SK-N-SH treated with all-trans-retinoic acid at 6 μM for 48 hours (cell line): ENCODE measurements around the gene DDHD1.

Experiments used
- ATAC-seq: fragments of 200-7000 bp; cut with Tn5 transposase; 3 replicates; pipeline ENCODE4 v1.9.1; 2020; ENCODE audit warnings: mild to moderate bottlenecking, moderate library complexity
- ARNTL ChIP-seq: fragments of 450-650 bp; formaldehyde crosslinking; IDR thresholded peaks from 2 replicates; pipeline ENCODE4 v1.5.0; 2020; ENCODE audit warnings: low read depth, mild to moderate bottlenecking, moderate library complexity, borderline replicate concordance
- BACH2 ChIP-seq: fragments of 250-450 bp; sonication (Bioruptor Pico); IDR thresholded peaks from 2 replicates; pipeline ENCODE4 v1.9.0; 2021; ENCODE audit warnings: mild to moderate bottlenecking, borderline replicate concordance
- CSDC2 ChIP-seq: fragments of 250-450 bp; sonication (Bioruptor Pico); IDR thresholded peaks from 2 replicates; pipeline ENCODE4 v1.5.0; 2020; ENCODE audit warnings: mild to moderate bottlenecking, moderate library complexity
- ESRRG ChIP-seq: fragments of 250-450 bp; sonication (Bioruptor Pico); IDR thresholded peaks from 2 replicates; pipeline ENCODE4 v1.6.1; 2021; ENCODE audit warnings: mild to moderate bottlenecking
- GLIS3 ChIP-seq: fragments of 250-450 bp; sonication (Bioruptor Pico); IDR thresholded peaks from 2 replicates; pipeline ENCODE4 v1.5.0; 2020; ENCODE audit warnings: mild to moderate bottlenecking, moderate library complexity
- ISL1 ChIP-seq: fragments of 250-450 bp; sonication (Bioruptor Pico); IDR thresholded peaks from 2 replicates; pipeline ENCODE4 v2.1.2; 2022; ENCODE audit warnings: mild to moderate bottlenecking, moderate library complexity
- OSR1 ChIP-seq: fragments of 250-450 bp; sonication (Bioruptor Pico); IDR thresholded peaks from 2 replicates; pipeline ENCODE4 v1.8.0; 2022; ENCODE audit warnings: moderate library complexity, mild to moderate bottlenecking, inconsistent platforms
- PPARA ChIP-seq: fragments of 250-450 bp; sonication (Bioruptor Pico); IDR thresholded peaks from 2 replicates; pipeline ENCODE4 v1.5.0; 2020; ENCODE audit warnings: mild to moderate bottlenecking, borderline replicate concordance
- RARB ChIP-seq: fragments of 250-450 bp; sonication (Bioruptor Pico); IDR thresholded peaks from 2 replicates; pipeline ENCODE4 v1.8.0; 2021; ENCODE audit warnings: mild to moderate bottlenecking, moderate library complexity
- SNAI2 ChIP-seq: fragments of 250-450 bp; sonication (Bioruptor Pico); IDR thresholded peaks from 2 replicates; pipeline ENCODE4 v1.5.0; 2020; ENCODE audit warnings: mild to moderate bottlenecking, moderate library complexity
- TCF4 ChIP-seq: fragments of 250-450 bp; sonication (Bioruptor Pico); IDR thresholded peaks from 2 replicates; pipeline ENCODE4 v1.8.0; 2021; ENCODE audit warnings: mild to moderate bottlenecking, moderate library complexity, borderline replicate concordance
- ZC3H10 ChIP-seq: fragments of 250-450 bp; sonication (Bioruptor Pico); IDR thresholded peaks from 2 replicates; pipeline ENCODE4 v1.5.1; 2021; ENCODE audit warnings: mild to moderate bottlenecking, moderate library complexity
- ZFP3 ChIP-seq: fragments of 250-450 bp; sonication (Bioruptor Pico); IDR thresholded peaks from 2 replicates; pipeline ENCODE4 v1.5.0; 2020; ENCODE audit warnings: mild to moderate bottlenecking, moderate library complexity
- ZNF565 ChIP-seq: fragments of 450-650 bp; formaldehyde crosslinking; conservative IDR thresholded peaks from 2 replicates; pipeline ENCODE4 v1.5.0; 2020; ENCODE audit warnings: low read depth, mild to moderate bottlenecking, moderate library complexity
- ZNF70 ChIP-seq: fragments of 450-650 bp; formaldehyde crosslinking; IDR thresholded peaks from 2 replicates; pipeline ENCODE4 v1.5.0; 2020; ENCODE audit warnings: mild to moderate bottlenecking, moderate library complexity
- ZNF8 ChIP-seq: fragments of 450-650 bp; formaldehyde crosslinking; IDR thresholded peaks from 2 replicates; pipeline ENCODE4 v1.5.0; 2020; ENCODE audit warnings: mild to moderate bottlenecking, moderate library complexity
- TF ChIP-seq, protein P1 (sequence below): fragments of 250-450 bp; sonication (Bioruptor Pico); IDR thresholded peaks from 2 replicates; pipeline ENCODE4 v1.5.1; 2020; ENCODE audit warnings: low read depth, mild to moderate bottlenecking, moderate library complexity
- TF ChIP-seq, protein P2 (sequence below): fragments of 250-450 bp; sonication (Bioruptor Pico); IDR thresholded peaks from 2 replicates; pipeline ENCODE4 v1.8.0; 2021; ENCODE audit warnings: low read depth, mild to moderate bottlenecking, moderate library complexity, borderline replicate concordance
- TF ChIP-seq, protein P3 (sequence below): fragments of 250-450 bp; sonication (Bioruptor Pico); IDR thresholded peaks from 2 replicates; pipeline ENCODE4 v1.5.0; 2020; ENCODE audit warnings: mild to moderate bottlenecking, moderate library complexity
- TF ChIP-seq, protein P4 (sequence below): fragments of 250-450 bp; sonication (Bioruptor Pico); IDR thresholded peaks from 2 replicates; pipeline ENCODE4 v1.5.1; 2021; ENCODE audit warnings: mild to moderate bottlenecking, moderate library complexity
- TF ChIP-seq, protein P5 (sequence below): fragments of 250-450 bp; sonication (Bioruptor Pico); IDR thresholded peaks from 2 replicates; pipeline ENCODE4 v1.8.0; 2020; ENCODE audit warnings: mild to moderate bottlenecking, moderate library complexity, borderline replicate concordance

DDHD1 gene

DNA sequence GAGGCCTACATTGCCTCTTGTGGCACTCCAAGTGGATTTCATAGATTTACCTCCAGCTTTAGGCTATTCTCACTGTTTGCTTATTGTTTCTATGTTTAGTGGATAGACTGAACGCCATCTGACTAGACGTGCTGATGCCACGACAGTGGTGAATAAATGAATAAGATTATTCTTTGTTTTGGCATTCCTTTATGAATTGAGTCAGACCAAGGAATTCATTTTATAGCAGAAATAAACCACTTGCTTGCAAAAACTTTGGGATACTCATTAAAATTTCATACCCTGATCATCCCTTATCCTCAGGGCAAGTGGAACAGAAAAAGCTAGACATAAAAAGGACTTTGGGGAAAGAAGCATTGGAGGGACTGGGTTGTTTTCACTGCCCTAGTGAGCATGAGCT, 130.5 kb downstream of the DDHD1 start (continued):
- TF ChIP-seq, protein P1, sequence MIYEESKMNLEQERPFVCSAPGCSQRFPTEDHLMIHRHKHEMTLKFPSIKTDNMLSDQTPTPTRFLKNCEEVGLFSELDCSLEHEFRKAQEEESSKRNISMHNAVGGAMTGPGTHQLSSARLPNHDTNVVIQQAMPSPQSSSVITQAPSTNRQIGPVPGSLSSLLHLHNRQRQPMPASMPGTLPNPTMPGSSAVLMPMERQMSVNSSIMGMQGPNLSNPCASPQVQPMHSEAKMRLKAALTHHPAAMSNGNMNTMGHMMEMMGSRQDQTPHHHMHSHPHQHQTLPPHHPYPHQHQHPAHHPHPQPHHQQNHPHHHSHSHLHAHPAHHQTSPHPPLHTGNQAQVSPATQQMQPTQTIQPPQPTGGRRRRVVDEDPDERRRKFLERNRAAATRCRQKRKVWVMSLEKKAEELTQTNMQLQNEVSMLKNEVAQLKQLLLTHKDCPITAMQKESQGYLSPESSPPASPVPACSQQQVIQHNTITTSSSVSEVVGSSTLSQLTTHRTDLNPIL = no peak
- no peak for TF ChIP-seq ZC3H10 (CRISPR knock-in tag)
- TF ChIP-seq, protein P2, sequence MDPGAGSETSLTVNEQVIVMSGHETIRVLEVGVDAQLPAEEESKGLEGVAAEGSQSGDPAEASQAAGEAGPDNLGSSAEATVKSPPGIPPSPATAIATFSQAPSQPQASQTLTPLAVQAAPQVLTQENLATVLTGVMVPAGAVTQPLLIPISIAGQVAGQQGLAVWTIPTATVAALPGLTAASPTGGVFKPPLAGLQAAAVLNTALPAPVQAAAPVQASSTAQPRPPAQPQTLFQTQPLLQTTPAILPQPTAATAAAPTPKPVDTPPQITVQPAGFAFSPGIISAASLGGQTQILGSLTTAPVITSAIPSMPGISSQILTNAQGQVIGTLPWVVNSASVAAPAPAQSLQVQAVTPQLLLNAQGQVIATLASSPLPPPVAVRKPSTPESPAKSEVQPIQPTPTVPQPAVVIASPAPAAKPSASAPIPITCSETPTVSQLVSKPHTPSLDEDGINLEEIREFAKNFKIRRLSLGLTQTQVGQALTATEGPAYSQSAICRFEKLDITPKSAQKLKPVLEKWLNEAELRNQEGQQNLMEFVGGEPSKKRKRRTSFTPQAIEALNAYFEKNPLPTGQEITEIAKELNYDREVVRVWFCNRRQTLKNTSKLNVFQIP (CRISPR knock-in tag) = no peak

DNA sequence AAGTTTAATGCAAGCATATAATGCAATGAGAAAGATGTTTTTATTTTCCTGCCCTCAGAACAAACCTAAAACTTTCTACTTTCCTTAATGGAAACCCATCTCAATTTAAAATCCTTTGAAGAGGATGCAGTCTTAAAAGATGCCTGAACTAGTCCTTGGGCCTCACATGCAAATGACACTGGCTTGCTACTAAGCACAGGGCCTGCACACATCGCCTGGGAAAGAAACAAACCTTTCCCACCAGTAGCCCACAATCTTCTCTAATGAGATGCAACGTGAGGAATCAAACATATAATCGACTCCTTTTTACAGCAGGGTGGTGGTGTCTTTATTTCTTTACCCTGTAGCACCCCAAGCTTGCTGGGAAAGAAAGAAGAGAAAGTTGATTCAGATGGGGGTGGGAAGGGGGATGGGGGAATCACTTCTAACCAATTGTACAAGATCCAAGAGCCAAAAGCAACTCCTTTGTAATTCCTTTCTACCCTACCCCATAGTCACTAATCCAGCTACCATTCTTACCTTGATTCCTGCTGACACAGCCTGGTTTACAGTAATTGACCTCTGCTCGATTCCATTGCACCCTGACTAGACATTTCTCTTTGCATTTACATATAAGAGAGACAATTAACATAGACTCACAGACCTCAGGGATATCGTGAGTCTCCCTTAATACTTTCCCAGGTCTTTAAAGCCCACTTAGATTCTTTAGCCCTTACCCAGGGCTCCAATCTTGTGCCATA, 132.8 kb downstream of the DDHD1 start:
- ATAC-seq = no peak
- TF ChIP-seq CSDC2 (CRISPR knock-in tag) = no peak
- no peak for TF ChIP-seq RARB (CRISPR knock-in tag)
- no peak for TF ChIP-seq ESRRG
- TF ChIP-seq, protein P3, sequence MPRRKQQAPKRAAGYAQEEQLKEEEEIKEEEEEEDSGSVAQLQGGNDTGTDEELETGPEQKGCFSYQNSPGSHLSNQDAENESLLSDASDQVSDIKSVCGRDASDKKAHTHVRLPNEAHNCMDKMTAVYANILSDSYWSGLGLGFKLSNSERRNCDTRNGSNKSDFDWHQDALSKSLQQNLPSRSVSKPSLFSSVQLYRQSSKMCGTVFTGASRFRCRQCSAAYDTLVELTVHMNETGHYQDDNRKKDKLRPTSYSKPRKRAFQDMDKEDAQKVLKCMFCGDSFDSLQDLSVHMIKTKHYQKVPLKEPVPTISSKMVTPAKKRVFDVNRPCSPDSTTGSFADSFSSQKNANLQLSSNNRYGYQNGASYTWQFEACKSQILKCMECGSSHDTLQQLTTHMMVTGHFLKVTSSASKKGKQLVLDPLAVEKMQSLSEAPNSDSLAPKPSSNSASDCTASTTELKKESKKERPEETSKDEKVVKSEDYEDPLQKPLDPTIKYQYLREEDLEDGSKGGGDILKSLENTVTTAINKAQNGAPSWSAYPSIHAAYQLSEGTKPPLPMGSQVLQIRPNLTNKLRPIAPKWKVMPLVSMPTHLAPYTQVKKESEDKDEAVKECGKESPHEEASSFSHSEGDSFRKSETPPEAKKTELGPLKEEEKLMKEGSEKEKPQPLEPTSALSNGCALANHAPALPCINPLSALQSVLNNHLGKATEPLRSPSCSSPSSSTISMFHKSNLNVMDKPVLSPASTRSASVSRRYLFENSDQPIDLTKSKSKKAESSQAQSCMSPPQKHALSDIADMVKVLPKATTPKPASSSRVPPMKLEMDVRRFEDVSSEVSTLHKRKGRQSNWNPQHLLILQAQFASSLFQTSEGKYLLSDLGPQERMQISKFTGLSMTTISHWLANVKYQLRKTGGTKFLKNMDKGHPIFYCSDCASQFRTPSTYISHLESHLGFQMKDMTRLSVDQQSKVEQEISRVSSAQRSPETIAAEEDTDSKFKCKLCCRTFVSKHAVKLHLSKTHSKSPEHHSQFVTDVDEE = no peak
- no peak for TF ChIP-seq ZC3H10 (CRISPR knock-in tag)

DNA sequence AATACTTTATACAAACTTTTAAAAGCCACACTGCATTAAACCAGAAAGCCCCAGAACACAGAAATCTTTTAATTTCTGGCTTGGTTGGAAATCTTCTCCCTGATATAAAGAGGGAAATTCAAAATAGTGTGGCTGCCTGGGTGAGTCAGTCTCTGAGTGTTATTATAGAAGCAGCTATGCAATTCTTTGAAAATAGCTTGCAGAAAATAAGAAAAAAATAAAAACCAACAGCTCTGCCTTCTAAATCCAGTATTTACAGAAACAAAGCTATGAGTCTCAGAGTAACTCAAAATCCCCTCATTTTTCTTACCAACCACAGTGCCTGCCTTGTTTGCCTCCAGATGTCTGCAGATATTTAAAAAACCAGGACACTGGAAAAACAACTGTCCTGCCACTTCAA, 133.7 kb downstream of the DDHD1 start:
- ATAC-seq = no peak
- TF ChIP-seq GLIS3 (CRISPR knock-in tag) = no peak
- TF ChIP-seq ZNF70 (CRISPR knock-in tag) = no peak
- TF ChIP-seq ZNF565 (CRISPR knock-in tag) = no peak
- TF ChIP-seq, protein P4, sequence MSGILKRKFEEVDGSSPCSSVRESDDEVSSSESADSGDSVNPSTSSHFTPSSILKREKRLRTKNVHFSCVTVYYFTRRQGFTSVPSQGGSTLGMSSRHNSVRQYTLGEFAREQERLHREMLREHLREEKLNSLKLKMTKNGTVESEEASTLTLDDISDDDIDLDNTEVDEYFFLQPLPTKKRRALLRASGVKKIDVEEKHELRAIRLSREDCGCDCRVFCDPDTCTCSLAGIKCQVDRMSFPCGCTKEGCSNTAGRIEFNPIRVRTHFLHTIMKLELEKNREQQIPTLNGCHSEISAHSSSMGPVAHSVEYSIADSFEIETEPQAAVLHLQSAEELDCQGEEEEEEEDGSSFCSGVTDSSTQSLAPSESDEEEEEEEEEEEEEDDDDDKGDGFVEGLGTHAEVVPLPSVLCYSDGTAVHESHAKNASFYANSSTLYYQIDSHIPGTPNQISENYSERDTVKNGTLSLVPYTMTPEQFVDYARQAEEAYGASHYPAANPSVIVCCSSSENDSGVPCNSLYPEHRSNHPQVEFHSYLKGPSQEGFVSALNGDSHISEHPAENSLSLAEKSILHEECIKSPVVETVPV (CRISPR knock-in tag) = no peak
- TF ChIP-seq, protein P5, sequence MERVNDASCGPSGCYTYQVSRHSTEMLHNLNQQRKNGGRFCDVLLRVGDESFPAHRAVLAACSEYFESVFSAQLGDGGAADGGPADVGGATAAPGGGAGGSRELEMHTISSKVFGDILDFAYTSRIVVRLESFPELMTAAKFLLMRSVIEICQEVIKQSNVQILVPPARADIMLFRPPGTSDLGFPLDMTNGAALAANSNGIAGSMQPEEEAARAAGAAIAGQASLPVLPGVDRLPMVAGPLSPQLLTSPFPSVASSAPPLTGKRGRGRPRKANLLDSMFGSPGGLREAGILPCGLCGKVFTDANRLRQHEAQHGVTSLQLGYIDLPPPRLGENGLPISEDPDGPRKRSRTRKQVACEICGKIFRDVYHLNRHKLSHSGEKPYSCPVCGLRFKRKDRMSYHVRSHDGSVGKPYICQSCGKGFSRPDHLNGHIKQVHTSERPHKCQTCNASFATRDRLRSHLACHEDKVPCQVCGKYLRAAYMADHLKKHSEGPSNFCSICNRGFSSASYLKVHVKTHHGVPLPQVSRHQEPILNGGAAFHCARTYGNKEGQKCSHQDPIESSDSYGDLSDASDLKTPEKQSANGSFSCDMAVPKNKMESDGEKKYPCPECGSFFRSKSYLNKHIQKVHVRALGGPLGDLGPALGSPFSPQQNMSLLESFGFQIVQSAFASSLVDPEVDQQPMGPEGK (CRISPR knock-in tag) = no peak
- TF ChIP-seq ZFP3 (CRISPR knock-in tag) = no peak
- TF ChIP-seq ARNTL (CRISPR knock-in tag) = no peak
- TF ChIP-seq ISL1 (CRISPR knock-in tag) = no peak
- TF ChIP-seq, protein P2 (CRISPR knock-in tag) = no peak
- TF ChIP-seq, protein P1 = no peak
- TF ChIP-seq BACH2 (CRISPR knock-in tag) = no peak
- no peak for TF ChIP-seq OSR1
- no peak for TF ChIP-seq TCF4 (CRISPR knock-in tag)
- TF ChIP-seq, protein P3 = no peak
- TF ChIP-seq SNAI2 (CRISPR knock-in tag) = no peak
- TF ChIP-seq ESRRG = no peak
- no peak for TF ChIP-seq PPARA (CRISPR knock-in tag)
- no peak for TF ChIP-seq ZNF8 (CRISPR knock-in tag)
- no peak for TF ChIP-seq ZC3H10 (CRISPR knock-in tag)
- TF ChIP-seq CSDC2 (CRISPR knock-in tag) = no peak
- TF ChIP-seq, all 23 proteins: peak for 0
